Measurements from ENCODE around the gene PPFIA3. TPM values are rescaled to one million over a fixed set of nuclear protein-coding genes. Genes with fewer than 3 reads are reported as not detected.

The PPFIA3 gene
- total and polyA plus RNA-seq, 2 of the 8 experiments (the other 6 are each of a cell fraction or from before 2014, with no cell fraction given) = 15.9 to 25.3 TPM

GRCh38 chr19:49153167-49153809, 33.9 kb downstream of the PPFIA3 start:
- peak overlapping the region; percentile 58 for H2AK5ac ChIP-seq (ENCODE audit: low read depth, low read length)
- CTCF ChIA-PET (ENCODE audit: partially characterized antibody) = no interaction called here
- TF ChIP-seq CHD1 (IDR thresholded peaks at IDR 0.05; ENCODE audit: low read depth, low read length) (no peak), MAX (IDR thresholded peaks at IDR 0.05) (no peak), TBP (IDR thresholded peaks at IDR 0.05; ENCODE audit: low read depth, low read length) (no peak)

More at GRCh38 chr19:49153167-49153809, 33.9 kb downstream of the PPFIA3 start:
- no peak for DNase-seq (ENCODE audit: low read depth in 1 of 2, low spot score in 2 of 2)
- H3K79me2 ChIP-seq (ENCODE audit: control insufficient read depth in 1 of 2, insufficient read depth in 2 of 2, low read length in 2 of 2) = no peaks in the 10 kb centered on the region
- H3K23me2 ChIP-seq (ENCODE audit: low read depth, low read length) = peaks cover 31% of the 10 kb centered on the region
- H3K4me2 ChIP-seq (ENCODE audit: insufficient read depth in 1 of 2, low read depth in 2 of 2, low read length in 2 of 2) = no peak overlapping the region
- H3K4ac ChIP-seq (replicated peaks; ENCODE audit: insufficient read length, low read depth, low read length) = no peak overlapping the region
- no peak overlapping the region for H2AFZ ChIP-seq (ENCODE audit: low read length)
- no peak overlapping the region for H4K8ac ChIP-seq (ENCODE audit: extremely low read depth, insufficient read depth, low read length)
- no peak overlapping the region for H3K4me3 ChIP-seq (ENCODE audit: extremely low read depth in 1 of 4, insufficient read depth in 2 of 4, low read depth in 3 of 4, low read length in 4 of 4)
- no peak overlapping the region for H3K56ac ChIP-seq (replicated peaks; ENCODE audit: insufficient read length, low read depth, low read length)
- peaks cover 0 to 29% (median 18%) of the 10 kb centered on the region in 4 experiments; a peak in 6 of 7 replicates for H3K4me1 ChIP-seq (replicated peaks in 1 of 4; ENCODE audit: control insufficient read depth in 3 of 4, insufficient read depth in 4 of 4, low read length in 3 of 4)
- no peak overlapping the region for H2BK20ac ChIP-seq (ENCODE audit: low read length)
- no peak overlapping the region for H3K14ac ChIP-seq (ENCODE audit: insufficient read length)
- H3K36me3 ChIP-seq (ENCODE audit: control insufficient read depth in 2 of 4, insufficient read depth in 4 of 4, low read length in 3 of 4) = no peaks in the 10 kb centered on the region
- H2BK15ac ChIP-seq (ENCODE audit: low read length) = peak overlapping the region; percentile 46; the same call in 1 of the 2 replicates
- H2BK120ac ChIP-seq (replicated peaks; ENCODE audit: low read depth, low read length) = no peak overlapping the region
- no peak overlapping the region for H3K23ac ChIP-seq (ENCODE audit: insufficient read length)
- H4K91ac ChIP-seq (replicated peaks; ENCODE audit: insufficient read length, low read length) = no peak overlapping the region
- H4K20me1 ChIP-seq (replicated peaks in 1 of 2; ENCODE audit: control insufficient read depth in 1 of 2, insufficient read depth in 2 of 2, low read length in 2 of 2) = peaks cover 0 to 2% of the 10 kb centered on the region in 2 experiments
- H2BK5ac ChIP-seq (ENCODE audit: low read depth, low read length) = no peak overlapping the region
- peak overlapping the region; percentile 77 for H2BK12ac ChIP-seq (ENCODE audit: low read depth, low read length)
- no peak overlapping the region for H3K18ac ChIP-seq (ENCODE audit: extremely low read depth, low read length)
- H3K27me3 ChIP-seq (replicated peaks in 1 of 4; ENCODE audit: control insufficient read depth in 3 of 4, extremely low read depth in 1 of 4, insufficient read depth in 3 of 4, low read length in 3 of 4) = peaks cover 0 to 8% (median 4%) of the 10 kb centered on the region in 4 experiments; a peak in 3 of 7 replicates
- H3K27ac ChIP-seq (ENCODE audit: low read depth, low read length) = no peak overlapping the region
- no peak for FAIRE-seq
- WGBS, 2 experiments (ENCODE audit: extremely low coverage in 1 of 2, insufficient coverage in 1 of 2, insufficient read length in 1 of 2, insufficient replicate concordance in 2 of 2, low coverage in 1 of 2, low lambda C conversion rate in 2 of 2, missing lambda C conversion rate in 1 of 2) = 87% methylated on average over 10 of the region's 10 CpGs; no CpG with 5 or more reads in 1 of the 2 experiments
- POLR2A ChIA-PET (ENCODE audit: partially characterized antibody) = no interaction called here
- no peak overlapping the region for H4K5ac ChIP-seq (ENCODE audit: insufficient read length, low read depth, low read length)
- no peaks in the 10 kb centered on the region for H3K9me3 ChIP-seq (ENCODE audit: insufficient read depth in 2 of 2, low read depth in 1 of 2, low read length in 1 of 2)
- H3K79me1 ChIP-seq (ENCODE audit: low read depth, low read length) = no peaks in the 10 kb centered on the region
- no peak overlapping the region for H3K9ac ChIP-seq (replicated peaks in 1 of 4; ENCODE audit: extremely low read depth in 1 of 4, low read depth in 3 of 4, low read length in 3 of 4)

Data from H1 (cell line).